DMS153 treated with DMSO at 0.1 percent for 48 hours (cell line): ENCODE results near the gene TRIM5.
"Not testable (repeated sequence)": the region's sequence is repeated elsewhere in the genome, so short reads cannot be mapped to it uniquely, and the experiment has no call there.

Source experiments
- DNase-seq: peaks from one replicate; lab custom pipeline; 2025; ENCODE audit not compliant: unreplicated experiment; lab: John Stamatoyannopoulos, UW

Gene TRIM5

DNA sequence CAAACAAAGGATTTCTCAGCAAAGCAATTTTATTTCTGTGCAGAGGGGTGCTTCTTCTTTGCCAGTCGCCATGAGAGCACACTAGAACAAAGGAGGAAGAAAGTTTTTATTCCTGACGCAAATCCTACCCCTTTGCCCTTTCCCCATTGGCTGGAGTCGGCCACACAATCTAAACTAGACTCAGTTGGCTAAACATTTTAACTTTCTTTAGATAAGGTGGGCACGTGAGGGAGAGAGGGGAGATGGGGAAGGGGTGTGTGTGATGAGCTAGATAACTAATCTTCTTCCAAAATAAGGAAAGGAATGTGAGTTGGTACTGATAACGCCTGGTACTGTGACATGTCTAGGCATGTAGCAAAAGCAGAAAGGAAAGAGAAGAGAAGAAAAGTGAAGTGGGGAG lies 5.3 kb upstream of the TRIM5 start:
- no peak for DNase-seq

DNA sequence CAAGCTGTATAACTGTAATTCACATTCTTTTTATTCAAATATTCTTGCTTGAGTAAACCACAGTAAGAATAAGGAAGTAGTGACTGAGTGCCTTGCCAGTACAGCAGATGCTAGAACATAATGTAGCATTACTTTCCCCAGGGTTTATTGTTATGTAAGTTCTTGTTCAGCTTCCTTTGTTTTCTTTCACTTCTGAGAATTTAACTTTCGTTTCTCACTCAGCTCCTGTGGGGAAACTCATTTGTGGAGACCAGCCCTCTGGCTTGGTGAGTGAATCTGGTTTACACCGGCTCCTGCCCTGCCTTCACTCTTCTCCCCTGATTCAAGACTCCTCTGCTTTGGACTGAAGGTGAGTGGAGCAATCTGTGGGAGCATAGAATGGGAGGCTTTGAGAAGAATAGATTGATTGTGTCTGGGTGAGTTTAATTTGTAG lies 4.7 kb upstream of the TRIM5 start, which contains the start of gene TRIM22:
Gene TRIM22, plus strand, starts transcription at position 240 of the 433 bp plus-strand sequence. CDS start 6,443 bp downstream, outside the sequence.
- DNase-seq = no peak

DNA sequence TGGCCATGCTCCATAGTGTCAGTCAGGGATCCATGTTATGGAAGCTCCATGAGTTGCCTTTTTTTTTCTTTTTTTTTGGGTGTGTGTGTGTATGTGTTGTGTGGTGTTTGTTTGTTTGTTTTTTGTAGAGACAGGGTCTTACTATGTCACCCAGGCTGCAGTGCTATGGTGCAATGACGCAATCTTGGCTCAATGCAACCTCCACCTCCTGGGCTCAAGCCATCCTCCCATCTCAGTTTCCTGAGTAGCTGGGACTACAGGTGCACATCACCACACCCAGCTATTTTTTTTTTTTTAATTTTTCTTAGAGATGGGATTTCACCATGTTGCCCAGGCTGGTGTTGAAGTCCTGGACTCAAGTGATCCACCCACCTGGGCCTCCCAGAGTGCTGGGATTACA lies 3.6 kb upstream of the TRIM5 start:
- DNase-seq = no peak

DNA sequence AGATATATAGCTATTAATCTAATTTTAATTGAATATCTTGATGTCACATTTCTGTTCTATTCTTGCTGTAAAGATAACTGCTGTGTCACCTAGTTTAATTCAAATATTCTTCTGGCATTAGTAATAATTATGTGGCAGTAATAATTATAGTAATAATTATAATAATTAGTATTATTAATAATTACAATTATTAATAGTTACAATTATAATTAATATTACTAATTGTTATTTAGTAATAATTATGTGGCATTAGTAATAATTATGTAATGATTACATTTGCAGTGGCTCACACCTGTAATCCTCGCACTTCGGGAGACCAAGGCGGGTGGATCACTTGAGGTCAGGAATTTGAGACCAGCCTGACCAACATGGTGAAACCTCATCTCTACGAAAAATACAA lies 1.6 kb upstream of the TRIM5 start:
- no peak for DNase-seq

DNA sequence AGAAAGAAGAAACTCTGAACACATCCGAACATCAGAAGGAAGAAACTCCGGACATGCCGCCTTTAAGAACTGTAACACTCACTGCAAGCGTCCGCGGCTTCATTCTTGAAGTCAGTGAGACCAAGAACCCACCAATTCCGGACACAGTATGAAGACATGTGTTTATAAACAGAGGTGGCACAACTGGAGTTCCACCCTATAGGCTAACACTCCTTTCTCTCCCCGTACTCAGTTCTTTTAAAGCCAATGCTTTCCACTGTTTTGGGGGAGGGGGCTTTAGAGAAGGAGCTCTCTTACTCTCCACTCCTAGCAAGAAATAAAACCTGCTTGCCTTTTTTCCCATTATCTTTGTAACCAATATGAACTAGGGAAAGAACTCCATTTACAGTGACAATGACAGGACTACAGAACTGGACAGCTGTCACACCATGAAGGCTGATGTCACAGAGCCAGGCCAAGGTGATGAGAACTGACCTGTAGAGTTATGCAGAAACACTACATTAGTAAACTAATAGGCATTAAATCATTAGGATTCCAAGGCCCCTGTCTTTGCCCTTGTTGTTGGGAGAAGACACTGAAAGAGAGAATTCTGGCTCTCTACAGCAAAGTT lies 733 bp downstream of the TRIM5 start:
- DNase-seq = no peak

DNA sequence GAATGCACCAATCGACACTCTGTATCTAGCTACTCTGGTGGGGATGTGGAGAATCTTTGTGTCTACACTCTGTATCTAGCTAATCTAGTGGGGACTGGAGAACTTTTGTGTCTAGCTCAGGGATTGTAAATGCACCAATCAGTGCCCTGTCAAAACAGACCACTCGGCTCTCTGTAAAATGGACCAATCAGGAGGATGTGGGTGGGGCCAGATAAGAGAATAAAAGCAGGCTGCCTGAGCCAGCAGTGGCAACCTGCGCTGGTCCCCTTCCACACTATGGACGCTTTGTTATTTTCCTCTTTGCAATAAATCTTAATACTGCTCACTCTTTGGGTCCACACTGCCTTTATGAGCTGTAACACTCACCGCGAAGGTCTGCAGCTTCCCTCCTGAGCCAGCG lies 1.3 kb downstream of the TRIM5 start:
- DNase-seq = not testable (repeated sequence)

DNA sequence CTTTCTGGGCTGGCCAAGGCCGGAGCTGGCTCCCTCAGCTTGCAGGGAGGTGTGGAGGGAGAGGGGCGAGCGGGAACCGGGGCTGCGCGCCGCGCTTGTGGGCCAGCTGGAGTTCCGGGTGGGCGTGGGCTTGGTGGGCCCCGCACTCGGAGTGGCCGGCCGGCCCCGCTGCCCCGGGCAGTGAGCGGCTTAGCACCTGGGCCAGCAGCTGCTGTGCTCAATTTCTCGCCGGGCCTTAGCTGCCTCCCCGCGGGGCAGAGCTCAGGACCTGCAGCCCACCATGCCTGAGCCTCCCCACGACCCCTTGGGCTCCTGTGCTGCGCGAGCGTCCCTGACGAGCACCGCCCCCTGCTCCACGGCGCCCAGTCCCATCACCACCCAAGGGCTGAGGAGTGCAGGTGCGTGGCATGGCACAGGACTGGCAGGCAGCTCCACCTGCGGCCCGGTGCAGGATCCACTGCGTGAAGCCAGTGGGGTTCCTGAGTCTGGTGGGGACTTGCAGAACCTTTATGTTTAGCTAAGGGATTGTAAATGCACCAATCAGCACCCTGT lies 1.9 kb downstream of the TRIM5 start:
- DNase-seq = not testable (repeated sequence)

DNA sequence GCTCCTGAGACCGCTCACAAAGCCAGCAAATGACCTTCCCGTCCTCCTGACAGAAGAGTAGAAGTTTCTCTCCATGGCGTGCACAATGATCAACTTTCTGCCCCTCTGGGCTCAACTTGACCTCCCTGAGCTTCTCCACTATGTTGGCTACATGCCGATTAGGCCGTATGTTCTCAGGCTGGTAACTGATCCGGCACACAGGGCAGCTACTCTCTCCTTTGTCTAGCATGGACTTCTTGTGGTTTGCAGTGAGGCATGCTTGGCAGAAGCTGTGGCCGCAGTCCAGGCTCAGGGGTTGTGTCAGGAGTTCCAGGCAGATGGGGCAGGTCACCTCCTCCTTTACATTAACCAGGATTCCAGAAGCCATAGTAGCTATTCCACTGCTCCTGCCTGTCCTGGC lies 5.1 kb downstream of the TRIM5 start:
- no peak for DNase-seq

DNA sequence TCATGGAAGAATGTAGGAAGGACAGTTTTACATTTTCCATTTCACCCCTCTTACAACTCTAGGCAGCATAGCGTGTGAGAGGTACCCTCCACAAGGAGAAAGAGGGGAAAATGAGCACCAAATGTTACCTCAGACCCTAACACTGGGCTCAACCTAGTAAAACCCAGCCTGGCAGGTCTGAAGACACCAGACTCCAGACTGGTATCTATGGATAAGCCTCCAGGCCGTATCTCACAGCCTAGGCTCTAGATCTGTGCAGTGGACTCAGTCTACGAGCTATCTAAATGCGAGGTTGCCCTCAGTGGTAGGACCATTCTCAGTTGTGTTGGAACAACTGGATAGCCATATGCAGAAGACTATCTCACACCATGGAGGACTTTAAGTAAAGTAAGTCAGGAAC lies 10.5 kb downstream of the TRIM5 start:
- no peak for DNase-seq

DNA sequence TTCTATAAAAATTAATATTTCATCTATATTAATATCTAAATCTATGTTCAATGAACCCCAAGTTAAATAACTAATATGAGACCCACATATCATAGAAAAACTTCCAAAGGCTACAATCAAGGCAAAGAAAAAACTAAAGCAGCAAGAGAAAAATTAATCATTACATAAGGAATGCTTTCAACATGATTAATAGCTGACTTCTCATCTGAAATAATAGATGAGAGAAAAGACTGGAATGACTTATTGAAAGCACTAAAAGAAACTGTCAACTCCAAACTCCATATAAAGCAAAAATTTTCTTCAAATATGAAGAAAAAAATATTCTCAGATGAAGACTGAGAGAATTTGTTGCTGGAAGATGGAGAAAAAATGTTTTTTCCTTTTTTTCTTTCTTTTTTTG lies 13.0 kb downstream of the TRIM5 start:
- no peak for DNase-seq

DNA sequence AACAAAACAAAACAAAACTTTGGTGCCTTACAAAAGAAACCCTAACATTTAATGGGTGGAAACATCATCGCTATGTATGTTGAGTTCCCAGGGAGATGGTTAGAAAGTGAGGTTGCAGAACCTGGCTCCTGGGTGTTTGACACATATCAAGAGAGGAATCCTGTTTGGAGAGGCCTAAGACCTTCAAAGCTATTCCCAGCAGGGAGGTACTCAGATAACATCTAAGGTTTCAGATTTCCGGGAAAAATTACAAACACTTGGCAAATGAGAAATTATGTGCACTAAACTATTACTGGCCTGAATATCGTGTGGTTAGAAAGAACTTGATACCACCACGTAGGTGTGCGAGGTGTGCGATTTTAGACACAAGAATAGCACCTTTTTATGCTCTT lies 18.5 kb downstream of the TRIM5 start:
- DNase-seq = no peak

DNA sequence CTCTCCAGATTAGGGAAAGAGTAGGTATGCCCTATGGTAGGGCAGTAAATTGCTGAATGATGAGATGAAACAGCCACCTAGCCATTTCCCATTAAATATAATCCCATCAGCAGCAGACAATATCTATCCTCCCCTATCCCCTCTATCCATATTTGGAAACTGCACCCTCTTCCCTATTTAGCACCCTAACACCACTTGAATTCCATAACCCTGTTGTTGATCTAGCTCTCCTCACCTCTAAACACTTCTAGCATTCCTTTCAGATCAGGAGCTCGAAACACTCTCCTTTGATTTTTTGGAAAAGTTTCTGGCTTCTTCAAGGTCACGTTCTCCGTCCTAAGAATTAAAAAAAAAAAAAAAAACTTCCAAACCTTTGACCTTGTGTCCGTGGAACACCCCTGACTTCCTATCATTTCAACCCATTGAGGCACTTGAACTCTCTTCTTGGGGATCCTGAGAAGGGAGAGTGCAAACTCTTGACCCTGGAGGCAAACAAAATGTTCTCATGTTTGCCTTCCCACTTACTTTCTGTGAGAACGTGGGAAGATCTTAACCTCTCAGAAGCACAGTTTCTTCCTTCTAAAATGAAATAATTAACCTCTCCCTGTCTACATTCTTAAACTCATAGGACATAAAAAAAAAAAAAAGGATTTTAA lies 19.0 kb downstream of the TRIM5 start:
- no peak for DNase-seq

DNA sequence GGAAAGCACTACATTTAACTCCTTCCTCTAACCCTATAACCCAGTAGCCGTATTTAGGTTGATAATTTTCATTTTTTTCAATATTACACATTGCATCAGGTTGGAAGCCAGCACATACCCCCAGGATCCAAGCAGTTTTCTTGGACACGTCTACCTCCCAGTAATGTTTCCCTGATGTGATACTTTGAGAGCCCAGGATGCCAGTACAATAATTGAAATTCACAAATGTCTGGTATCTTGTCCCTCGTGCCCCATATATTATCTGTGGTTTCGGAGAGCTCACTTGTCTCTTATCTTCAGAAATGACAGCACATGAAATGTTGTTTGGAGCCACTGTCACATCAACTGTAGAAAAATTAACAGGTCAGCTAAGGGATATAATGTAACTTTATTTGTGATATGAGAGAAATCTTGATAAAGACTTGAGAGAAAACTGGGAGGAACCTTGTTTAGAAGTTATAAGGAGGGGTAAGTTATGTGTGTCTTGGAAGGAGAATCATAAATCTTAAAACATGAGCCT lies 19.8 kb downstream of the TRIM5 start:
- DNase-seq = no peak

DNA sequence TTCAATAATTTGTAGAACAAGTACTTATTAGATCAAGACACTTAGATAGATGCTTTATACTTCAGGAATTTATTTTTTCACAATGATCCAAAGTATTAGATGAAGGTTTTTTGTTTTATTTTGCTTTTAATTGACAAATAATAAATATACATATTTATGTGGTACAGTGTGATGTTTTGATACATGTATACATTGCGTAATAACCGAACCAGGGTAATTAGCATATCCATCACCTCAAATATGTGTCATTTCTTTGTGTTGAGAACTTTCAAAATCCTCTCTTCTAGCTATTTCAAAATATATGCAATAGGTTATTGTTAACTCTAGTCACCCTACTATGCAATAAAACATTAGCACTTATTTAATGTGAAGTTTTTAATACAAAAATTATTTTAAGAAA lies 21.4 kb downstream of the TRIM5 start:
- no peak for DNase-seq

DNA sequence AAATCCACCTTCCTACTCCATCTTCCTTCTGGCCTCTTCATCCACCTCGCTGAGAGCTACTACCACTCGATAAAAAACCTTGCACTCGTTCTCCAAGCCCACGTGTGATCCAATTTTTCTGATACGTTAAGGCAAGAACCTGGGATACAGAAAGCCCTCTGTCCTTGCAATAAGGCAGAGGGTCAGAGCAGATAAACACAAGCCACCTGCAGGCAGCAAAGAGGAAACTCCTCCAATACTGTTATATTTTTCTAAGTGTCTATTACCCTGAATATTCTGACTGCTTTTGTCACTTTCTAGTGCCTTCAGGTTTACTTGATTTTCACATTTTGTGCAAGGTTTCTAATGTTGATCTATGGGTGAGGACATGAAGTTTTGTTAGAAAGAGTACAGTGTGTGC lies 26.6 kb downstream of the TRIM5 start:
- no peak for DNase-seq

DNA sequence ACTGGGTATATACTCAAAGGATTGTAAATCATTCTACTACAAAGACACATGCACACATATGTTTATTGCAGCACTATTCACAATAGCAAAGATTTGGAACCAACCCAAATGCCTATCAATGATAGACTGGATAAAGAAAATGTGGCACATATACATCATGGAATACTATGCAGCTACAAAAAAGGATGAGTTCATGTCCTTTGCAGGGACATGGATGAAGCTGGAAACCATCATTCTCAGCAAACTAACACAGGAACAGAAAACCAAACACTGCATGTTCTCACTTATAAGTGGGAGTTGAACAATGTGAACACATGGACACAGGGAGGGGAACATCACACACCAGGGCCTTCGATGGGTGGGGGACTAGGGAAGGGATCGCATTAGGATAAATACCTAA lies 27.9 kb downstream of the TRIM5 start:
- DNase-seq = not testable (repeated sequence)

DNA sequence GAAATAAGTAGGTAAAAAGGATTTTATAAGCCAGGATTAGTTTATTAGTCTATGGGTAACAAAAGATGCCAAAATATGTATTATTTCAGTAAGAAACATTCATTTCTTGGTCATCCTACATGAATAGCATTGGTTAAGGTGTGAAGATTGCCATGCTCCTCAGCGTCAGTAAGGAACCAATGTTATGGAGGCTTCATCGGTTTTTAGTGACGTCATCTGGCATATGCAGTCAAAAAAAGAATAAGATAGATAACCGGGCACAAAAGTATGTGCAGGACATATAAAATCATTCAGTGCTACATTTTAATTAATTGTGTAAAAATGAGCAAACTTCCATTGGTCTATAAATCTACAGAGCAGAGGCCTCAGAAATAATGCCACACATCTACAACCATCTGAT lies 29.4 kb downstream of the TRIM5 start:
- no peak for DNase-seq

DNA sequence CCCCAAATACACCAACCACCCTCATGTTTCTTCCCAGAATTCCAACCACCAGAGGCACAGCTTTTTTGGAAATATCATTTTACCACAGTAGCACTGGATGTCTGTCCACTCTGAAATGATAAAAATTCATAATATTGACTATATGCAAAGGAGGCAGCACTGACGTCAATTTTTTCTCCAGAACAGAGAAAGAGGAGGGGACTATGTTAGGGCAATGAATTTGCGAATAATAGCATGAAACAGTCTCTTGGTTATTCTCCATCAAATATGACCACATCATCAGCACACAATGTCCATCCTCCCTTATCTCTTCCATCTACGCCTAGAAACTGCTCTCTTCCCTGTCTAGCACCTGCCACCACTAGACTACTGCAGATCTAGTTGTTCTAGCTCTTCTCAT lies 38.7 kb downstream of the TRIM5 start:
- DNase-seq = no peak

DNA sequence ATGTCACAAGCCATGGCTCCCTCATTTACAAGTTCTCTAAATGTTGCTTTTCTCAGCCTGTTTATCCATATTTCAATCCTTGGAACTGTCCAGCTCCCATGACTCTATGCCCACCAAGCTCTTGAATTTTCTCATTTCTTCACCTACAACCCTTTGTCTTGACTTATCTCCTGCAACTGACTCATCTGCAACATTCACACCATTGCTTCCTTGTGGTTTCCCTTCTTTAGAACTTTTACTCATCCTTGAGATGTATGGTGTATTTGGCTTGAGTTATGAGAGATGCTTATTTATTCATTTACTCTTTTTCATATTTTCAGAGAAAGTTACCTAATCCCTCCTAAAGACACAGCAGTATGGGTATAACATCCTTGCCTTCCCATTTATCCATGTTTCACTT lies 41.3 kb downstream of the TRIM5 start:
- no peak for DNase-seq

DNA sequence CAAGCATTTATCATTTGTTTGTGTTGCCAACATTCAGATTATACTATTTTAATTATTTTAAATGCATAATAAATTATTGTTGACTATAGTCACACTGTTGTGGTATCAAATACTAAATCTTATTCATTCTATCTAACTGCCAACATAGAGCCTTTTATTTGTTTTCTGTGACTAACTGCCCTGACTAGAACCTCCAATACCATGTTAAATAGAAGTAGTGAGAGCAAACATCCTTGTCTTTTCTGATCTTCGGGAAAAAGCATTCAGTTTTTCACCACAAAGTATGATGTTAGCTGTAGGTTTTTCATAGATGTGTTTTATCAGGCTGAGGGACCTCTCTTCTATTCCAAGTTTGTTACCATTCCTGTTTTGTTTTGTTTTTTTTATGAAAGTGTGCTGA lies 44.9 kb downstream of the TRIM5 start:
- DNase-seq = no peak

DNA sequence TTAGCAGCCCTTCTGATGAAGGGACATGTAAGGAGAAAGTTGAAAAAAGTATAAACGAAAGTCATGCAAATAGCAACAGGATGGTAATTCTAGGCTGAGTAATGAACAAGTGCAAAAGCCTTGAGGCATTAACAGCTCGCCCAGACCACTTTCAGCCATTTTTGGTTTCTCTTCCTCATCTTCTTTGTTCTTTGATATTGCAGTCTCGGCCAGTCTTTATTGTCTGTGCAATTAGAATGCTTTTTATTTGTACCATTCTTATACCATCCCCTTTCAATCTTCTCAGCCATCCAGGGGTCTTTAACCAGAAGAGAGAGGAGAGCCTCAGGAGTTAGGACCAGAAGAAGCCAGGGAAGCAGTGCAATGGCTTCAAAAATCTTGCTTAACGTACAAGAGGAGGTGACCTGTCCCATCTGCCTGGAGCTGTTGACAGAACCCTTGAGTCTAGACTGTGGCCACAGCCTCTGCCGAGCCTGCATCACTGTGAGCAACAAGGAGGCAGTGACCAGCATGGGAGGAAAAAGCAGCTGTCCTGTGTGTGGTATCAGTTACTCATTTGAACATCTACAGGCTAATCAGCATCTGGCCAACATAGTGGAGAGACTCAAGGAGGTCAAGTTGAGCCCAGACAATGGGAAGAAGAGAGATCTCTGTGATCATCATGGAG lies 52.8 kb downstream of the TRIM5 start:
- no peak for DNase-seq

DNA sequence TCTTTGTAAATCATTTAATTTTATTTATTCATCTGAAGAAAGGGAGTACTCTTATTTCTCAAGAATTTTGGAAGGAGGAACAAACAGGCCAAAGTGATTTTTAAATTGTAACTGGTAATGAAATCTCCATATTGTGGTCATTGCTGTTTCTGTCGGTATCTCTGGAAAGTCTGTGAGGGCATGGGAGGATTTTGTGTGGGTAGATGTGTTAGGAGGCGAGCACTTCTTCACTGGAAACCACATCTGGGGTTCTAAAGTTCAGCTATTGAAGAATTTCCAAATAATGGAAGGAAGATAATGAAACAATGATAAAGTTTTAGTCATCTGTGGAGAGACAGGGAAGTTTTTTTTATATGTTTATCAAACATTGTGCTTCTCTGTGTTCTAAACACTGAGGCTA lies 53.5 kb downstream of the TRIM5 start:
- no peak for DNase-seq
